ENCODE data around the gene RMND1. TPM values are rescaled to one million over a fixed set of nuclear protein-coding genes. Genes with fewer than 3 reads are reported as not detected.

The RMND1 gene
- total RNA-seq, 4 donors from 2014 or later, result 18.4 to 31.8 (median 27.0) TPM

GRCh38 chr6:151409679-151410078 lies 42.2 kb downstream of the RMND1 start:
- no peaks in the 10 kb centered on the region for H3K27me3 ChIP-seq
- no peaks in the 10 kb centered on the region for H3K4me1 ChIP-seq
- H3K9me3 ChIP-seq, result no peaks in the 10 kb centered on the region
- H3K27ac ChIP-seq, result no peak overlapping the region
- H3K36me3 ChIP-seq, result peaks cover 0 to 69% (median 0%) of the 10 kb centered on the region in 3 donors
- H3K4me3 ChIP-seq, result no peak overlapping the region
- 86 to 92% methylated on average over 7 of the region's 7 CpGs for WGBS, 2 donors
- no peak for DNase-seq (ENCODE audit: low spot score in 2 of 2)
- TF ChIP-seq EP300 (IDR thresholded peaks at IDR 0.05) (no peak), POLR2A (IDR thresholded peaks at IDR 0.05) (no peak), CTCF (IDR thresholded peaks at IDR 0.05) (no peak)

- no peak for TF ChIP-seq POLR2A (IDR thresholded peaks at IDR 0.05)
- Histone ChIP-seq H3K4me3 (no peak overlapping the region), H3K4me1 (no peaks in the 10 kb centered on the region), H3K9me3 (no peaks in the 10 kb centered on the region), H3K36me3 (peaks cover 0 to 69% (median 0%) of the 10 kb centered on the region in 3 donors), H3K27ac (no peak overlapping the region), H3K27me3 (no peaks in the 10 kb centered on the region)
- 82 to 89% methylated on average over 2 of the region's 2 CpGs for WGBS, 2 donors
- DNase-seq (ENCODE audit: low spot score in 2 of 2), result no peak
Measured at GRCh38 chr6:151409260-151409659, 42.7 kb downstream of the RMND1 start.

- Histone ChIP-seq H3K4me3 (no peak overlapping the region), H3K9me3 (no peaks in the 10 kb centered on the region), H3K27me3 (no peaks in the 10 kb centered on the region), H3K36me3 (peaks cover 0 to 69% (median 0%) of the 10 kb centered on the region in 3 donors), H3K4me1 (no peaks in the 10 kb centered on the region), H3K27ac (no peak overlapping the region)
- WGBS, 2 donors, result 92 to 93% methylated on average over 2 of the region's 2 CpGs
- DNase-seq (ENCODE audit: low spot score in 2 of 2), result no peak
- TF ChIP-seq EP300 (IDR thresholded peaks at IDR 0.05) (no peak), CTCF (IDR thresholded peaks at IDR 0.05) (no peak), POLR2A (IDR thresholded peaks at IDR 0.05) (no peak)
Measured at GRCh38 chr6:151408858-151409257, 43.1 kb downstream of the RMND1 start.

GRCh38 chr6:151403919-151404308 lies 48.0 kb downstream of the RMND1 start:
- Histone ChIP-seq H3K27ac (no peak overlapping the region), H3K4me1 (peaks cover 0 to 14% (median 0%) of the 10 kb centered on the region in 4 donors), H3K9me3 (no peaks in the 10 kb centered on the region), H3K27me3 (no peaks in the 10 kb centered on the region), H3K4me3 (no peak overlapping the region), H3K36me3 (peaks cover 0 to 44% (median 0%) of the 10 kb centered on the region in 3 donors)
- TF ChIP-seq POLR2A (IDR thresholded peaks at IDR 0.05) (no peak), EP300 (IDR thresholded peaks at IDR 0.05) (no peak), CTCF (IDR thresholded peaks at IDR 0.05) (no peak)
- WGBS, 2 donors, result 79 to 83% methylated on average over 4 of the region's 4 CpGs
- DNase-seq (ENCODE audit: low spot score in 2 of 2), result no peak

GRCh38 chr6:151402228-151402627 lies 49.7 kb downstream of the RMND1 start:
- TF ChIP-seq CTCF (IDR thresholded peaks at IDR 0.05) (no peak), POLR2A (IDR thresholded peaks at IDR 0.05) (no peak), EP300 (IDR thresholded peaks at IDR 0.05) (no peak)
- Histone ChIP-seq H3K4me3 (no peak overlapping the region), H3K4me1 (peaks cover 0 to 21% (median 0%) of the 10 kb centered on the region in 4 donors), H3K9me3 (no peaks in the 10 kb centered on the region), H3K27me3 (no peaks in the 10 kb centered on the region), H3K27ac (no peak overlapping the region), H3K36me3 (peaks cover 0 to 29% (median 0%) of the 10 kb centered on the region in 3 donors)
- 95 to 100% methylated on average over 1 of the region's 1 CpG for WGBS, 2 donors
- no peak for DNase-seq (ENCODE audit: low spot score in 2 of 2)

GRCh38 chr6:151400473-151400872 lies 51.5 kb downstream of the RMND1 start:
- WGBS, 2 donors, result 68 to 73% methylated on average over 6 of the region's 6 CpGs
- Histone ChIP-seq H3K36me3 (peaks cover 0 to 22% (median 0%) of the 10 kb centered on the region in 3 donors), H3K4me3 (no peak overlapping the region), H3K27me3 (no peaks in the 10 kb centered on the region), H3K27ac (no peak overlapping the region), H3K9me3 (no peaks in the 10 kb centered on the region), H3K4me1 (peaks cover 0 to 36% (median 0%) of the 10 kb centered on the region in 4 donors)
- TF ChIP-seq CTCF (IDR thresholded peaks at IDR 0.05) (no peak), EP300 (IDR thresholded peaks at IDR 0.05) (no peak)
- no peak for DNase-seq (ENCODE audit: low spot score in 2 of 2)
